HL-60 (cell line): ENCODE results near the gene TCFL5.

Experiments
- CTCF ChIP-seq: IDR thresholded peaks from one replicate; pipeline ENCODE4 v1.5.1; 2011; ENCODE audit warnings: low read length, control low read depth, inconsistent platforms; ENCODE audit not compliant: insufficient read depth
- POLR2AphosphoS5 ChIP-seq: IDR thresholded peaks from 2 replicates; pipeline ENCODE4 v1.6.1; 2012; ENCODE audit warnings: low read depth
- REST ChIP-seq: IDR thresholded peaks from 2 replicates; pipeline ENCODE4 v1.6.1; 2012; ENCODE audit warnings: low read depth; ENCODE audit not compliant: insufficient replicate concordance
- SPI1 ChIP-seq: IDR thresholded peaks from 2 replicates; pipeline ENCODE4 v1.6.1; 2012; ENCODE audit warnings: low read depth, mild to moderate bottlenecking, borderline replicate concordance

GRCh38 chr20:62839816-62840215, 21.8 kb downstream of the TCFL5 start:
- TF ChIP-seq CTCF: no peak
- TF ChIP-seq POLR2AphosphoS5: no peak
- TF ChIP-seq SPI1: no peak
- no peak for TF ChIP-seq REST
